Thyroid gland (tissue), 4 donors: ENCODE data around the gene XIAP. TPM values are rescaled to one million over a fixed set of nuclear protein-coding genes. Genes with fewer than 3 reads are reported as not detected.
"Not testable (repeated sequence)": the region's sequence is repeated elsewhere in the genome, so short reads cannot be mapped to it uniquely, and the experiment has no call there.

ENCODE experiments used
- DNase-seq, 2 donors: peaks; one replicate each; pipeline ENCODE4 v3.0.0-alpha.2; 2019
- H3K27ac ChIP-seq, 3 donors: fragments of 200-600 bp; sonication (generic); 1 replicate in 2 of 3; 2 replicates in 1 of 3; pipeline ENCODE4 v1.5.1; 2016 to 2019; ENCODE audit warnings: mild to moderate bottlenecking in 1 of 3, moderate library complexity in 1 of 3
- H3K27me3 ChIP-seq: fragments of 200-600 bp; sonication (generic); one replicate; pipeline ENCODE4 v1.5.1; 2019
- H3K36me3 ChIP-seq, 2 donors: fragments of 200-600 bp; sonication (generic); one replicate each; pipeline ENCODE4 v1.5.1; 2016 to 2019
- H3K4me1 ChIP-seq, 2 donors: fragments of 200-600 bp; sonication (generic); one replicate each; pipeline ENCODE4 v1.5.1; 2017 to 2019
- H3K4me3 ChIP-seq, 3 donors: fragments of 200-600 bp; sonication (generic); replicated peaks in 1 of 3; 1 replicate in 2 of 3; 2 replicates in 1 of 3; pipeline ENCODE4 v1.5.1; 2016; ENCODE audit warnings: mild to moderate bottlenecking in 1 of 3
- H3K9me3 ChIP-seq: fragments of 200-600 bp; sonication (generic); one replicate; pipeline ENCODE4 v1.5.1; 2017
- POLR2A ChIP-seq, 2 donors: fragments of 450-650 bp; IDR thresholded peaks; one replicate each; pipeline ENCODE4 v1.6.1; 2017; ENCODE audit warnings: antibody characterized with exemption in 2 of 2, mild to moderate bottlenecking in 2 of 2, moderate library complexity in 1 of 2
- WGBS, 2 donors: methylation state at CpG; one replicate each; pipeline ENCODE4 v1.1.5; 2017; 5-methylcytosine and 5-hydroxymethylcytosine counted together
- intact Hi-C: fragments of 100-400 bp; cut with DNase I; formaldehyde crosslinking; loops from one replicate; pipeline ENCODE4 v1.15.1; 2023
- total RNA-seq, 4 donors: library from RNA; depleted of rRNA; stranded (reverse); fragments of >200 nt; gene quantifications; one replicate each; pipeline ENCODE4 v1.2.3, GENCODE V29; 2016
- TF ChIP-seq, protein P1 (sequence below), 6 experiments: fragments of 200-600 bp in 3 of 6; fragments of 450-650 bp in 3 of 6; sonication (generic) in 3 of 6; IDR thresholded peaks; one replicate each; pipeline ENCODE4 v1.5.1; 2016 to 2019; ENCODE audit warnings: antibody characterized with exemption in 6 of 6, mild to moderate bottlenecking in 2 of 6, inconsistent platforms in 1 of 6, moderate library complexity in 1 of 6

Gene XIAP
- total RNA-seq, 4 donors from 2014 or later, result 35.9 to 54.0 (median 48.8) TPM

DNA sequence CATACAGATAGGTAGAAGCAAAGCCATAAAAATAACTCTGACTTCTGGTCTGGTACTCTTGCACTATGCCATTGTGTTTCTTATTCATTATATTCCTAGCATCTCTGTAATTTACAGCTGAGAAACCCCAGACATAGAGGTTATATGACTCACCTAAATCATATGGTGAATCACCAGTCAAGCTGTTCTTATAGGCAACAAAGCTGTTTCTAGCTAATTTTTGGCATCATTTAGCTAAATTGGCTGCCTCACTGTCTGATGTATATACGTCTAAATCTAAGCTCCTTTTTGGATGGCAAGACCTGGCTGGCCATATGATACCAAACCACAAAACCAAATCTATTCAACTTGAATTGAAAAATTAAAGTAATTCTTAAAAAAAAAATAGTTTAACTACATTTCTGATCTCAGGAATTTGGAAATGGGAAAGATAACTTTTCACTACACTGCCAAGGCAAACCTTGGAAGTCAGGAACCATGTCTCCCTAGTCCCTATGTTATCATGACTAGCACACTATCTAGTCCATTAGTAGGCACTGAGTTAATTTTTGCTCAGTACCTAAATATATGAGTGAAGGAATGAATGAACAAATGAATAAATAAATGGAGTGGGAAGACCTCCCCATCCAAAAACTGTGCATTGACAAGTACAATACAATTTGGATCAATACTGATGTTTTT, 60.4 kb downstream of the XIAP start:
- 83 to 95% methylated on average over 1 of the region's 1 CpG for WGBS, 2 donors

DNA sequence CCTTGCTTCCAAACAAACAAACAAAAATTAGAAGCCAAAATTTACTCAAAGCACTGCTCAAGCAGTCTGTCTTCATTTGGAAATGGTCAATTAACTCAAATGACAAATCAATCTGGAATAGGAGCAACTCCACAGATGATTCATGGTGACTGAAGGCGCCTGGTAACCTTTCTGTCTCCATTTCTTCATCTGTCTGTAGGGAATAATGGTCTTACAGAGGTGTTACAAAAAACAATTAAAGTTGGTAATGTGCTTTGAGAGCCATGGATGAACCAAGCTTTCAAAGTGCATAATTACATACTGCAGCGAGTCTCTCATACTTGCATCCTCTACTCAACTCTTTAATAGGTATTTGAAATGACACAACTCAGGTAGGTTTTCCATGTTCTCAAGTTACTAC, 63.4 kb downstream of the XIAP start:
- no peaks in the 10 kb centered on the region for H3K9me3 ChIP-seq
- no peak overlapping the region for H3K4me3 ChIP-seq
- intact Hi-C loops, result no loop called here
- H3K27me3 ChIP-seq, result no peaks in the 10 kb centered on the region
- TF ChIP-seq POLR2A (IDR thresholded peaks at IDR 0.05), result no peak
- TF ChIP-seq, protein P1, sequence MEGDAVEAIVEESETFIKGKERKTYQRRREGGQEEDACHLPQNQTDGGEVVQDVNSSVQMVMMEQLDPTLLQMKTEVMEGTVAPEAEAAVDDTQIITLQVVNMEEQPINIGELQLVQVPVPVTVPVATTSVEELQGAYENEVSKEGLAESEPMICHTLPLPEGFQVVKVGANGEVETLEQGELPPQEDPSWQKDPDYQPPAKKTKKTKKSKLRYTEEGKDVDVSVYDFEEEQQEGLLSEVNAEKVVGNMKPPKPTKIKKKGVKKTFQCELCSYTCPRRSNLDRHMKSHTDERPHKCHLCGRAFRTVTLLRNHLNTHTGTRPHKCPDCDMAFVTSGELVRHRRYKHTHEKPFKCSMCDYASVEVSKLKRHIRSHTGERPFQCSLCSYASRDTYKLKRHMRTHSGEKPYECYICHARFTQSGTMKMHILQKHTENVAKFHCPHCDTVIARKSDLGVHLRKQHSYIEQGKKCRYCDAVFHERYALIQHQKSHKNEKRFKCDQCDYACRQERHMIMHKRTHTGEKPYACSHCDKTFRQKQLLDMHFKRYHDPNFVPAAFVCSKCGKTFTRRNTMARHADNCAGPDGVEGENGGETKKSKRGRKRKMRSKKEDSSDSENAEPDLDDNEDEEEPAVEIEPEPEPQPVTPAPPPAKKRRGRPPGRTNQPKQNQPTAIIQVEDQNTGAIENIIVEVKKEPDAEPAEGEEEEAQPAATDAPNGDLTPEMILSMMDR (IDR thresholded peaks at IDR 0.05), result no peak
- H3K27ac ChIP-seq, result no peak overlapping the region
- WGBS, 2 donors, result 93 to 98% methylated on average over 2 of the region's 2 CpGs
- no peaks in the 10 kb centered on the region for H3K4me1 ChIP-seq
- no peak for DNase-seq
- no peaks in the 10 kb centered on the region for H3K36me3 ChIP-seq

More for the DNA sequence above, 60.4 kb downstream of the XIAP start:
- no peak for DNase-seq
- TF ChIP-seq POLR2A (IDR thresholded peaks at IDR 0.05), result no peak
- TF ChIP-seq, protein P1 (IDR thresholded peaks at IDR 0.05), result no peak
- intact Hi-C loops, result no loop called here
- Histone ChIP-seq H3K36me3 (no peaks in the 10 kb centered on the region), H3K4me1 (no peaks in the 10 kb centered on the region), H3K9me3 (no peaks in the 10 kb centered on the region), H3K27ac (no peak overlapping the region), H3K27me3 (no peaks in the 10 kb centered on the region), H3K4me3 (no peak overlapping the region)

DNA sequence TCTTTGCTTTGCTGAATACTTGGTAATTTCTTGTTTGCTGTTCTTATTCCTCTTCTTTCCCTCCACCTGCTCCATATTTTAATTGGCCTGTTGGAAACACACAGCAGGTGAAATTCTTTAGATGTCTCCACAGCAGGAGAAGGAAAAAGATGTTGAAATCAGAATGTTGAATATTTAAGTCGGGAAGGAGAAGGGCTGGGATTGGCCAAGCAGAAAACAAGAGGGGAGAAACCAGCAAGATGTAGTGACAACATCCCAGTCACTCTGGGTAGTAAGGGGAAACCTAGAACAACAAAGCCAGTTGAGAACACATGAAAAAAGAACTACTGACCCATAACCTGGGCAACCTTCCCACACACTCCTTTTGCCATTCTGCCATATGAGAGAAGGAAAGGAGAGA, 64.3 kb downstream of the XIAP start:
- DNase-seq, result peak; percentile 55 to 59
- intact Hi-C loops, result no loop called here
- 28 to 30% methylated on average over 1 of the region's 1 CpG for WGBS, 2 donors
- Histone ChIP-seq H3K4me1 (no peaks in the 10 kb centered on the region), H3K4me3 (no peak overlapping the region), H3K27me3 (no peaks in the 10 kb centered on the region), H3K9me3 (no peaks in the 10 kb centered on the region), H3K36me3 (no peaks in the 10 kb centered on the region), H3K27ac (peak overlapping the region in 1 of 3 donors; percentile 50)
- TF ChIP-seq, protein P1 (IDR thresholded peaks at IDR 0.05), result no peak
- TF ChIP-seq POLR2A (IDR thresholded peaks at IDR 0.05), result no peak

DNA sequence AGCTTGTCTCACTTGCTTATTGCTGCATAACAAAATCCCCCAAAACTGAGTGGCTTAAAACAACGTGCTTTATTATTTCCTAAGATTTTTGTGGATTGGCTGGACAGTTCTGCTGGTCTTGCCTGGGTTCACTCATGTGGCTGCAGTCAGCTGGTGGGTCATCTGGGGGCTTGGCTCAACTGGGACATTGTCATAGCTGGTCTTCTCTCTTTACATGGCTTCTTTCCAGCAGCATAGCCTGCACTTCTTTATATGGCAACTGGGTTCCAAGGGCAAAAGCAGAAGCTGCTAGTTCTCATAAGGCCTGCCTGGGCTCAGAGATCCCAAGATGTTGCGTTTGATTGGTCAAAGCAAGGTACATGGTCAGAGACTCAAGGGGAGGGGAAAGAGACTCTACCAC, 68.0 kb downstream of the XIAP start:
- DNase-seq, result no peak
- intact Hi-C loops, result no loop called here
- Histone ChIP-seq H3K4me3 (no peak overlapping the region), H3K27me3 (no peaks in the 10 kb centered on the region), H3K27ac (no peak overlapping the region), H3K4me1 (no peaks in the 10 kb centered on the region), H3K36me3 (no peaks in the 10 kb centered on the region), H3K9me3 (no peaks in the 10 kb centered on the region)
- WGBS, 2 donors, result 53 to 88% methylated on average over 1 to 2 of the region's 2 CpGs
- no peak for TF ChIP-seq POLR2A (IDR thresholded peaks at IDR 0.05)
- TF ChIP-seq, protein P1 (IDR thresholded peaks at IDR 0.05), result no peak

DNA sequence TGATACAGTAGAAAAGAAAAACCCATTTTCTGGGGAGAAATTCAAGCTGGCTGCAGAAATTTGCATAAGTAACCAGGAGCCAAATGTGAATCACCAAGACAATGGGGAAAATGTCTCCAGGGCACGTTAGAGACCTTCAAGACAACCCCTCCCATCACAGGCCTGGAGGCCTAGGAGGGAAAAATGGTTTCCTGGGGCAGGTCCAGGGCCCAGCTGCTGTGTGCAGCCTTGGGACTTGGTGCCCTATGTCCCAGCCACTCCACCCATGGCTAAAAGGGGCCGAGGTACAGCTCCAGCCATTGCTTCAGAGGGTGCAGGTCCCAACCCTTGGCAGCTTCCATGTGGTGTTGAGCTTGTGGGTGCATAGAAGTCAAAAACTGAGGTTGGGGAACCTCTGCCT, 72.2 kb downstream of the XIAP start:
- H3K4me3 ChIP-seq, H3K27ac ChIP-seq, H3K4me1 ChIP-seq, H3K36me3 ChIP-seq, H3K27me3 ChIP-seq, H3K9me3 ChIP-seq, intact Hi-C loops, DNase-seq: not testable (repeated sequence)
- 71 to 75% methylated on average over 1 to 2 of the region's 2 CpGs for WGBS, 2 donors
